Common myeloid progenitor, CD34-positive (primary cell): ENCODE data around the gene SUB1.

ENCODE experiments used
- CTCF ChIA-PET: fragments of 350-600 bp; sonication (Branson Sonifier 250); formaldehyde crosslinking; loops from one replicate; lab custom pipeline; 2021; ENCODE audit warnings: antibody characterized with exemption; lab: Charles Lee
- POLR2A ChIA-PET: fragments of 350-600 bp; sonication (Branson Sonifier 250); formaldehyde crosslinking; loops from one replicate; lab custom pipeline; 2021; ENCODE audit warnings: antibody characterized with exemption; lab: Charles Lee
- DNase-seq, 3 donors: peaks; one replicate each; pipeline versions ENCODE4 v3.0.0 to v3.0.0-alpha.2; 2013
- H3K27ac ChIP-seq, 2 experiments: 1 replicate in 1 of 2; 2 replicates in 1 of 2; pipeline ENCODE4 v1.7.0; 2013; ENCODE audit warnings: inconsistent platforms in 2 of 2, low read length in 2 of 2, mild to moderate bottlenecking in 2 of 2, low read depth in 1 of 2, moderate library complexity in 1 of 2; ENCODE audit not compliant: severe bottlenecking in 2 of 2, insufficient read depth in 1 of 2, poor library complexity in 1 of 2
- H3K27me3 ChIP-seq, 5 experiments: replicated peaks in 2 of 5; 1 replicate in 3 of 5; 2 replicates in 2 of 5; pipeline versions ENCODE4 v1.6.1 to v1.7.0; 2013; ENCODE audit warnings: low read length in 4 of 5, mild to moderate bottlenecking in 2 of 5, moderate library complexity in 2 of 5, inconsistent platforms in 1 of 5; ENCODE audit not compliant: insufficient read depth in 5 of 5, control insufficient read depth in 4 of 5
- H3K36me3 ChIP-seq, 4 experiments: 1 replicate in 2 of 4; 2 replicates in 2 of 4; pipeline versions ENCODE4 v1.6.1 to v1.7.0; 2013; ENCODE audit warnings: low read length in 3 of 4, control low read depth in 1 of 4, mild to moderate bottlenecking in 1 of 4; ENCODE audit not compliant: control insufficient read depth in 4 of 4, insufficient read depth in 4 of 4
- H3K4me1 ChIP-seq, 4 experiments: 1 replicate in 3 of 4; 2 replicates in 1 of 4; pipeline versions ENCODE4 v1.6.1 to v1.7.1; 2013; ENCODE audit warnings: low read length in 3 of 4, mild to moderate bottlenecking in 3 of 4, control low read depth in 1 of 4, inconsistent platforms in 1 of 4, moderate library complexity in 1 of 4; ENCODE audit not compliant: control insufficient read depth in 4 of 4, insufficient read depth in 4 of 4; ENCODE audit errors: control extremely low read depth in 1 of 4
- H3K4me3 ChIP-seq, 7 experiments: 1 replicate in 4 of 7; 2 replicates in 3 of 7; pipeline versions ENCODE4 v1.5.1 to v1.7.0; 2013; ENCODE audit warnings: mild to moderate bottlenecking in 7 of 7, low read length in 6 of 7, moderate library complexity in 6 of 7, inconsistent platforms in 2 of 7, low read depth in 2 of 7, control low read depth in 1 of 7; ENCODE audit not compliant: insufficient read depth in 4 of 7, control insufficient read depth in 1 of 7; ENCODE audit errors: extremely low read depth in 1 of 7
- H3K9me3 ChIP-seq, 5 experiments: 1 replicate in 4 of 5; 2 replicates in 1 of 5; pipeline versions ENCODE4 v1.6.1 to v1.7.1; 2013; ENCODE audit warnings: low read length in 4 of 5, mild to moderate bottlenecking in 2 of 5, inconsistent platforms in 1 of 5, low read depth in 1 of 5, moderate library complexity in 1 of 5; ENCODE audit not compliant: control insufficient read depth in 4 of 5, insufficient read depth in 2 of 5; ENCODE audit errors: control extremely low read depth in 1 of 5
- WGBS: methylation state at CpG from one replicate; pipeline ENCODE4 v1.1.5; 2013; ENCODE audit not compliant: insufficient coverage; 5-methylcytosine and 5-hydroxymethylcytosine counted together

The SUB1 gene

DNA sequence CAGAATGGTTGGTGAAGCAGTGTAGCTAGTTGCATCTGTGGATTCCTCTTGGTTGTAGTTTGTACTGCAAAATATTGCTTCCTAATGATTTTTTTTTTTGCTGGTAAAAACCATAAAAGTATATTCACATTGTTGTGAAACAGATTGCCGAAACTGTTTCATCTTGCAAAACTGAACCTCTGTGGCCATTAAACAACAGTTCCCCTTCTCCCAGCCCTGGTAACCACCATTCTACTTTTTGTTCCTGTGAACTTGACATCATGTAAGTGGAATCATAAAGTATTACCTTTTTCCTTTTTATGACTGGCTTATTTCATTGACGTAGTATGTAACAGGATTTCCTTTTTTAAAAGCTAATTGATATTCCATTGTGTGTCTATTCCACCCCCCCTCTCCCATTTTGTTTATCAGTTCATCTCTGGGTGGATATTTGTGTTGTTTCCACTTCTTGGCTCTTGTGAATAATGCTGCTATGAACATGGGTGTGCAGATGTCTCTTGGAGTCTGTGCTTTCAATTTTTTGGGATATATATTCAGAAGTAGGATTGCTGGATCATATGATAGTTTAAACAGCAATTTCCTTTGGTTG lies 11.8 kb downstream of the SUB1 start:
- H3K9me3 ChIP-seq: no peaks in the 10 kb centered on the region
- H3K4me3 ChIP-seq: no peak overlapping the region
- H3K27me3 ChIP-seq: no peaks in the 10 kb centered on the region
- H3K4me1 ChIP-seq: peaks cover 0 to 18% (median 11%) of the 10 kb centered on the region in 4 experiments
- POLR2A ChIA-PET: no interaction called here
- CTCF ChIA-PET: interaction anchor here (1.8 kb wide), 1 partner anchor 108 kb away, joined by 8 read pairs; no protein-coding TSS in a partner anchor
- DNase-seq: no peak
- H3K36me3 ChIP-seq: peaks cover 31 to 82% (median 56%) of the 10 kb centered on the region in 4 experiments
- no peak overlapping the region for H3K27ac ChIP-seq
- WGBS: 67% methylated on average over 1 of the region's 2 CpGs

GRCh38 chr5:32598260-32598937 lies 13.0 kb downstream of the SUB1 start:
- POLR2A ChIA-PET: no interaction called here
- no peaks in the 10 kb centered on the region for H3K27me3 ChIP-seq
- H3K4me1 ChIP-seq: peaks cover 0 to 12% (median 6%) of the 10 kb centered on the region in 4 experiments
- no peak overlapping the region for H3K27ac ChIP-seq
- peaks cover 26 to 76% (median 51%) of the 10 kb centered on the region in 4 experiments for H3K36me3 ChIP-seq
- 94% methylated on average over 2 of the region's 3 CpGs for whole genome bisulfite sequencing
- H3K9me3 ChIP-seq: no peaks in the 10 kb centered on the region
- no peak overlapping the region for H3K4me3 ChIP-seq
- CTCF ChIA-PET: interaction anchor here (1.3 to 1.8 kb wide), 2 partner anchors 8 to 109 kb away, joined by 8 to 11 read pairs; no protein-coding TSS in a partner anchor
- DNase-seq: peak in 1 of 3 donors; percentile 60

GRCh38 chr5:32598997-32599549 lies 13.7 kb downstream of the SUB1 start:
- H3K9me3 ChIP-seq: no peaks in the 10 kb centered on the region
- peaks cover 0 to 12% (median 6%) of the 10 kb centered on the region in 4 experiments for H3K4me1 ChIP-seq
- H3K4me3 ChIP-seq: no peak overlapping the region
- no peaks in the 10 kb centered on the region for H3K27me3 ChIP-seq
- peaks cover 23 to 75% (median 49%) of the 10 kb centered on the region in 4 experiments for H3K36me3 ChIP-seq
- WGBS: 90% methylated on average over 2 of the region's 3 CpGs
- POLR2A ChIA-PET: no interaction called here
- no peak overlapping the region for H3K27ac ChIP-seq
- no peak for DNase-seq
- CTCF ChIA-PET: interaction anchor here (0.6 to 2.1 kb wide), 3 partner anchors 9 to 110 kb away, joined by 3 to 11 read pairs (median 5); no protein-coding TSS in a partner anchor

GRCh38 chr5:32600054-32600622 lies 14.8 kb downstream of the SUB1 start:
- Histone ChIP-seq H3K4me1 (peaks cover 0 to 12% (median 6%) of the 10 kb centered on the region in 4 experiments), H3K9me3 (no peaks in the 10 kb centered on the region), H3K4me3 (no peak overlapping the region), H3K27me3 (no peaks in the 10 kb centered on the region), H3K27ac (no peak overlapping the region), H3K36me3 (peaks cover 25 to 76% (median 45%) of the 10 kb centered on the region in 4 experiments)
- DNase-seq: no peak
- ChIA-PET CTCF (interaction anchor here (0.8 to 2.1 kb wide), 2 partner anchors 110 to 111 kb away, joined by 4 to 5 read pairs; no protein-coding TSS in a partner anchor), POLR2A (interaction anchor here (0.7 kb wide), 1 partner anchor 217 kb away, joined by 3 read pairs; no protein-coding TSS in a partner anchor)
- 97% methylated on average over 3 of the region's 4 CpGs for WGBS

DNA sequence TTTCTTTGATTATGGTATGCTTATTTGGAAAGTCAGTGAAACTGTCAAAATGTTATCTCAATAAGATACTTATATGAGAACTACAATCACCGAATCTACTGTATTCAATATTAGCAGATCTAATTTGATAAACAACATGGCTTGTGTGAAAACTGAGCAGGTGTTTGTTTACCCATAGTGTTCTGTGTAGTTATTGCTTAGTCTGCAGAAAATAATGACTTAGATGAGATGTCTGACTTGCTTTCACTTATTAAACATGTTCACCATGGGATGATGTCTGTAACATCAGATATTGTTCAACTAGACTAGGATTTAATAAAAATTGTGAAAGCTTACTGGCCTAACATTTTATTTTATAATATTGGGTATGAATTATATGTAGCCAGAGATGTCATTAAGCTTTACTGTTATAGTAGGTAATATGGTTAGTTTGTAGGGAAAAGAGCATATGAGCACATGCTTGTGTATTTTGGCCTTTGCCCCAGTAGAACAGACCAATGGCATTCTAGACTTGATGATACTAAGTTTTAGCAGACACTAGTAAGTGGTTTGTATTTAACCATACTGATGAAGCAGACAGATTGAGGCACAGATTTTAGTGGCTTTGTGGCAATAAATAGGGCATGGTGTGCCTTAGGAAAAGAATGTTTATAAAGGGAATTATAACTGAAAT lies 16.4 kb downstream of the SUB1 start:
- ChIA-PET CTCF (interaction anchor here (1.0 to 1.5 kb wide), 3 partner anchors 11 to 12 kb away, joined by 3 to 4 read pairs (median 3); no protein-coding TSS in a partner anchor), POLR2A (interaction anchor here (0.6 kb wide), 1 partner anchor 844 kb away, joined by 4 read pairs; no protein-coding TSS in a partner anchor)
- no CpG with 5 or more reads among the region's 1 CpG for WGBS
- no peak for DNase-seq
- peaks cover 22 to 64% (median 35%) of the 10 kb centered on the region in 4 experiments for H3K36me3 ChIP-seq
- H3K27ac ChIP-seq: no peak overlapping the region
- H3K4me1 ChIP-seq: peaks cover 0 to 8% (median 2%) of the 10 kb centered on the region in 4 experiments
- no peaks in the 10 kb centered on the region for H3K27me3 ChIP-seq
- H3K4me3 ChIP-seq: no peak overlapping the region
- no peaks in the 10 kb centered on the region for H3K9me3 ChIP-seq

DNA sequence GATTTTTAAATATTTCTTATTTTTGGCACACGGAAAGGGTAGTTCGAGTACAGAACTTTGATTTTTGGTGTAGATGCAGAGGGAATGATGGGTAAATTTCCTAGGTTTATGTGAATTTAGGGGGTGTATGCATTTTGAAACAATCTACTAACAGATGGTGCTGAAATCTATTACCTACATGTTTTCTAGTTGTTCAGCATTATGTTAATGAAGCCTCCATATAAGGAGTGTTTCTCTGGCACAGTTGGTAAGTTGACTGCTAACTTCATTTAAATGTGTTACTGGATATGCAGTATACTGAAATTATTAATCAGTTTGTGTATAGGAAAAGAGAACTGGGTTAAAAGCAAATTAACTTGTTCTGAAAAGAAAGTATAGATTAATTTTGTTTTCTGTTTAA lies 17.5 kb downstream of the SUB1 start:
- Histone ChIP-seq H3K36me3 (peaks cover 22 to 62% (median 35%) of the 10 kb centered on the region in 4 experiments), H3K4me3 (no peak overlapping the region), H3K4me1 (no peaks in the 10 kb centered on the region), H3K9me3 (no peaks in the 10 kb centered on the region), H3K27me3 (no peaks in the 10 kb centered on the region), H3K27ac (no peak overlapping the region)
- ChIA-PET POLR2A (no interaction called here), CTCF (no interaction called here)
- 100% methylated on average over 2 of the region's 2 CpGs for WGBS
- no peak for DNase-seq
